ENCODE results near the gene CRELD2.

The CRELD2 gene

DNA sequence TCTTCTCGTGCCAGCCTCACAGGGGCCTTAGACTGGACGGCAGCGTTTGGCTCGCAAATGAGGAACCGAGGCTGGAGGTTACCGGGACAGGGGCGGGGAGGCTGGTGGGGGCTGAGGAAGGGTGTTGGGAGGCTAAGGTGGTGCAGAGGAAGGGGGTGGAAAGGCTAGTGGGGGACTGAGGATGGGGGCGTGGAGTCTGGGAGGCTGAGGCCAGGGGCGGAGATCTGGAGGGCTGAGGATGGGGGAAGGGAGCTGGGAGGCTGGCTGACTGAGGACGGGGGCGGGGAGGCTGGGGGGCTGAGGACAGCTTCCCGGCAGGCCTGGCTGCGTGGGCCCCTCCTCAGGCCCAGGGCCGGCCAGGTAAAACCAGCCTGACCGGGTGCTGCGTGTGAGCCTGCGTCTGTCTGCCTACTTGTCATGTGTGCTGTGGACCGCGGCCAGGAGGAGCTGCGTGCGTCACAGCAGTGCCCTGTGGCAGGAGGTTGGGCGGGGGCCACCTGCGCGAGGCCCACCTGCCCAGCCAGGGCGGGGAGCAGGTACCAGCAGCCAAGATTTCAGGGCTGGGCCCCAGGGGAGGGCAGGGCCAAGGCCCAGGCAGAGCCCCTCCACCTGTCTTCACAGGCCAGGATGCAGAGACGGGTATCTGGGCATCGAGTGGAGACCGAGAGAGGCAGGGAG lies 32.7 kb downstream of the CRELD2 start:
- no peak overlapping the region for H3K4me3 ChIP-seq (ENCODE audit: low read depth, low read length)
- no peak for TF ChIP-seq CTCF (IDR thresholded peaks at IDR 0.05; ENCODE audit: borderline replicate concordance, insufficient read depth, low read depth, low read length)

DNA sequence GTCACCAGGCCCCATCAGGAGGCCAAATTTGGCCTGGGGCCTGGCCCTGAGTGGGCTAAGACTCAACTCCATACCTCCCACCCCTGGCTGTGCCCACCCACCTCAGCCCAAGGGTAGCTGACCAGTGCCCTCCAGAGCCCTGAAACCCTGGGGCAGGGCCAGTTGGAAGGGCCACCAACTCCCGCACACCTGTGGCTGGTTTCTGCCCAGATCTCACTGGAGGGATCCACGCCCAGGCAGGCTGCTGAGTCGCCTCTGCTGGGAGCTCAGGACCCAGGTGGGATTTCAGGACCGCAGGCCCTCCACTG lies 33.2 kb downstream of the CRELD2 start:
- H3K4me3 ChIP-seq (ENCODE audit: low read depth, low read length) = no peak overlapping the region
- no peak for TF ChIP-seq CTCF (IDR thresholded peaks at IDR 0.05; ENCODE audit: borderline replicate concordance, insufficient read depth, low read depth, low read length)

DNA sequence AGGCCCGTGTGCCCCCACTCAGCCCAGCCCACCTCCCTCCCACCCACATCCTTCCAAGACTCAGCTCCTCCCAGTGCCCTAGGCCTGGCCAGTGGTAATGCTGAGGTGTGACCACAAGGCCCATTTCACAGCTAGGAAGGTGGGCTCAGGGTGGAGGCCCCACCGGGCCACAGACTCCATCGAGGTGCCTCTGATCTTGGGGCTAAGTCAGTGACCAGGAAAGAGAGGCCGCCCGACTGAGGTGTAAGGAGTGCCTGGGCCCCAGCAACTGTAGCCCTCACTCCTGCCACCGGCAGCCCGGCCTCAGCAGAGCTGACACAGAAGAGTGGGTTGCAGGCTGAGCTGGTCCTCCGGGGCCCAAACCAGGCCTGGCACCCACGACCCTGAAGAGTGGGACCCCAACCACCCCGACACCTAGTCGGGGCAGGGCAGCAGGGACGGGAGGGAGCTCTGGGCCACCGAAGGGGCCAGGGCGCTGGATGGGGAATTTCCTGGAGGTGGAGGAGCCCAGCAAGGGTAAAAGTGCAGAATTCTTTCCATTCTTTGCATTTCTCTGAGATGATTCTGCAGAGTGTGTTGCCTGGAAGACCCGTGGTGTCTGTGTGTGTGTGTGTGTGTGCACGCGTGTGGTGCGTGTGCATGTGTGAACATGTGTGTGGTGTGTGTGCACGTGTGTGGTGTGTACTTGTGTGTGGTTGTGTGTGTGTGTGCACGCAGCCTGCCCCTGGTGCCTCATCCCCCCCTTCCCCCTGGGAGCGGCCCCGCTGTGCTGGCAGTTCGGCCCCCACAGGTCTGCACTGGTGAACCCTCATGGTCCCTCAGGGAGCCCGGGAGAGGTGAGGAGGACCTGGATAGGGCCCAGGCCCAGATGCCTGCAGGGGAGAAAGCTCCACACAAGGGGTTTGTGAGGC lies 33.8 kb downstream of the CRELD2 start:
- H3K4me3 ChIP-seq (ENCODE audit: low read depth, low read length) = no peak overlapping the region
- no peak for TF ChIP-seq CTCF (IDR thresholded peaks at IDR 0.05; ENCODE audit: borderline replicate concordance, insufficient read depth, low read depth, low read length)

DNA sequence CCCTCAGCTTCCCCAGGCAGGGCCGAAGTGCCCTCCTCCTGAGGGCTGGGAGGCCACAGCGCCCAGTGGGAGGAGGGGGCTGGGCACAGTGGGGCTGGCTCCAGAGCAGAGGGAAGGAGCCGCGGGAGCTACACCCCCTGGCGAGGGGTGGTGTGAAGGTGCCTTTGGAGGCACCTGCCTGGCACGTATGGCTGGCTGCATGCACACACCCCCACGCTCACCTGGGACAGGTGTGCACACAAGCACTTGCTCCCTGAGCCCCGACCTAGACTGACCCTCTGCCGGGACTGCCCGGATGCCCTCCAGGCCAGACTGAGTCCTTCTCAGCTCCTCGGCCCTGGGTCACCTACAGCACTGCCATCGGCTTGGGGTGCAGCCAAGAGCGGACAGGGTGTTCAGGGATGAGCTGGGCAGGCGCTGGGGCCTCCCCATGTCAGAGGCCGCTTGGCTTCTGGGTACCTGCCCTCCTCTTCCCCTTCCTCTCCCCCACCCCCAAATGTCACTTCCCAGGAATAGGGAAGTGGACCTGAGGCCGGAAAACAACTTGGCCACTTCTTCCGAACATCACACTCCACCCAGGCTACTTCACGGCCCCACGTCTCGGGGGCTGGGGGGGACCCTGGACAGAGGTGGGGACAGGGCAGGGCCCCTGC lies 34.7 kb downstream of the CRELD2 start:
- TF ChIP-seq CTCF (IDR thresholded peaks at IDR 0.05; ENCODE audit: borderline replicate concordance, insufficient read depth, low read depth, low read length) = no peak
- H3K4me3 ChIP-seq (ENCODE audit: low read depth, low read length) = no peak overlapping the region

DNA sequence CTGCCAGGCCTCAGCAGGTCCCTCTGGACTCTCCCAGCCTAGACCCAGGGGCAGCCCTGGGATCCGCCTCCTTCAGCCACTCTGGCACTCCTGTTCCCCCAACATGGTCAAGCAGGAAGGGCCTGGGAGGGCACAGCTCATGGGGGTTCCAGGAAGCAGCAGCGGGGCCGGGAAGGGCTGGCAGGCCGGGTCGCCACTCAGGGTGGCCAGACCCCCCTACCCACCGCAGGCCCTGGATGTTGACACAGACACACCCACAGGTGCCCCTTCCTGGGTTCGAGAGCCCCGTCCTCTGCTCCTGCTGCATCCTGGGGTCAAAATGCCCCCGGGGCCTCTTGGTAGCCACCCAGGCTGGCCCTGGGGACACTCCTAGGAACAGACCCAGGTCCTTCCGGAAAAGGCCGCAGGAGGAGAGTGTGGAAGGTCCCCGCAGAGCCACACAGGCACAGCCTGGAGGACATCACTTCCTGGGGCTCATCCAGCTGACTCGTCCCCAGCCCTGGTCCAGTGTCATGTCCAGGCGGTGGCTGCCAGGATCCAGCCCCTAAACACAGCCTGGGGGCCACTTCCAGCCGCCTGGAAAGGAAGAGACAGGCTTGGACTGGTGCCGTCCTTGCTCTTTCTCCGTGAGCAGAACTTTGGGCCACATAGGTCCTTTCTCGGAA lies 35.4 kb downstream of the CRELD2 start:
- no peak for TF ChIP-seq CTCF (IDR thresholded peaks at IDR 0.05; ENCODE audit: borderline replicate concordance, insufficient read depth, low read depth, low read length)
- no peak overlapping the region for H3K4me3 ChIP-seq (ENCODE audit: low read depth, low read length)

DNA sequence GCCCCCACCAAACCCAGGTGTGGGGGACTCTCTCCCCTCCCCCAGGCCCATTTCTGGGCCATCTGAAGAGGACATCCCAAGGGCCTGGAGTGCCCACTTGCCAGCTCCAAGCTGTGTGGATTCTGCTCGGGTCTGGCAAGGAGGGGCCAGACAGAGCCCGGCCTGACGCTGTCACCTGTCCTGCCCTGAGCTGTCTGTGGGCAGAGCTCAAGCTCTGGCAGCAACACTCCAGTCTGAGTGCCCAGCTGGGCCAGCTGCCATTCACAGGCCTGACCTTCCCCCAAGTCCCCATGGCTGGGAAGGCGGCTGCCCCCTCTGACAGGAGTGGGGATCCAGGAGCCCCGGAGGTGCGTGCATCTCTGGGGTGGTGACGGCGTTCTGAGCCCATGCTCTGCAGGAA lies 35.9 kb downstream of the CRELD2 start:
- no peak overlapping the region for H3K4me3 ChIP-seq (ENCODE audit: low read depth, low read length)
- no peak for TF ChIP-seq CTCF (IDR thresholded peaks at IDR 0.05; ENCODE audit: borderline replicate concordance, insufficient read depth, low read depth, low read length)

Measured in GM12875 (cell line).